HG03565 (cell line): ENCODE results near the gene ARL6IP1.
"Not testable (repeated sequence)": the region's sequence is repeated elsewhere in the genome, so short reads cannot be mapped to it uniquely, and the experiment has no call there.

Experiments used
- ATAC-seq: cut with Tn5 transposase; IDR thresholded peaks from one replicate; pipeline ENCODE4 v1.9.1; 2021; ENCODE audit warnings: mild to moderate bottlenecking, moderate library complexity; ENCODE audit not compliant: unreplicated experiment

Gene ARL6IP1

DNA sequence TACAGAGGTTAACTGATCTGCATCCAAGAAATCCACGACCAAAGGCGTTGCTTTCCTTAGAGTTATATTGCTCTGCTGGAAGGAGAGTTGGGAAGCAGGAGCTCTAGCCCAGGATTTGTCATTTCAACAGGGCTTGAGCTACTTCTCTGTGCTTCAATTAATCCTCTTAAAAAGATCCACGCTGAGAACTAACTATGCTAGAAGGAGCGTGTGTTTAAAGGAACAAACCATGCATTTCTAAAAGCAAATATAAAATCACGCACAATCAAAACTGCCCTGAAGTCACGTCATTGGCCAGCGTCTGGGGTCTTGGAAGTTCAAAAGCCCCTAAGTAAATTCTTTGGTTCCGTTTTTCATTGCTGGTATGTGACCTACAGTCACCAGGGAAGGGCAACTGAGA is 1.1 kb downstream of the ARL6IP1 start:
- no peak for ATAC-seq

DNA sequence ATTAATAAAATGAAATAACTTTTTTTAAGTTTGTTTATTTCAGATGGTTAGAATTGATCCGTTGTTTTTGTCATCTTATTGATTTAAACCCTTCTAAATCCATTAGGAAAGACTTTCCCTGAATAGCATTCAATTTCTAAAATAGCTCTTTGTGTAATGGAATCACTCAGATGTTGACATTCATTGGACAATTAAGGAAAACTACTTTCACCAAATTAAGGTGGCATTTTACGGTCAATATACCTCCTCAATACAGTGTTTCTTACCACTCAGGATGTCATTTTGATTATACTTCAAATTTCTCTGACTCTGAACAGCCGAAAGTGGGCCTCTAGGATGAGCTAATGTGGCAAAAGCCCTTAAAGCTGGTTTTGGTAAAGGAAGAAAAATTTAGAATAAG is 1.8 kb downstream of the ARL6IP1 start:
- no peak for ATAC-seq

DNA sequence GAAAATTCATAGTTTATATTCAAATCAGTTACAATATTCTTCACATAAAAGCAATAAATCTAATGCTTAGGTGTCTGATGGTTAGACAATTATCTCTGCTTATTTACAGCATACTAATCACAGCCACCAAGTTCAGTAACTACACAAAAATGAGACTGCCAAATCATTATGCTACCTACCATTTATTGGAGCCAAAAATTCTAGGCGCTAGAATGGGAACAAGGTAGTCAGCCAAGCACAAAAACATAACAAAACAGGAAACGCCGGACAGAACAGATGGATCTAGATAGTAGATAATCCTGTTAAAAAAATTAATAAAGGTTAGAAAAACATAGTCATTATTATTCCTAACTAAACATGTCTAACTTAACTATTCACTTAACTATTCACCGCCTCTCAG is 3.6 kb downstream of the ARL6IP1 start:
- no peak for ATAC-seq

DNA sequence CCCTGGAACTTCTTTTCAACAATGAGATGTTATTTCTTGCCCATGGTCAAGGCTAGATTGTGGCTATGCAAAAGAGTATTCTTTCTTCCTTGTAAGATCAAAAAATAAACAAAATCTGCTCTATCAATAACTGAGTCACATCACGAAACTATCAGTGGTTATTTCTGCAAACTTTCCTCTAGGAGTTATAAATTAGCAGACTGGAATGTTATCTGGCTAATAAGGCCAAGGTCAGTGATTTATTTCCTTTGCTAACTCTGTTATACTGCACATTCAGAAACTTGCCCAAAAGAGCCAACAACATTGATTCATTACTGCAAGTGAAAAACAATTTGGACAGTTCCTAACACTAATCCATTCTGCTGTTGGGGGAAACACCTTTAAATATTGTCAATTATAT is 5.0 kb downstream of the ARL6IP1 start:
- ATAC-seq = no peak

DNA sequence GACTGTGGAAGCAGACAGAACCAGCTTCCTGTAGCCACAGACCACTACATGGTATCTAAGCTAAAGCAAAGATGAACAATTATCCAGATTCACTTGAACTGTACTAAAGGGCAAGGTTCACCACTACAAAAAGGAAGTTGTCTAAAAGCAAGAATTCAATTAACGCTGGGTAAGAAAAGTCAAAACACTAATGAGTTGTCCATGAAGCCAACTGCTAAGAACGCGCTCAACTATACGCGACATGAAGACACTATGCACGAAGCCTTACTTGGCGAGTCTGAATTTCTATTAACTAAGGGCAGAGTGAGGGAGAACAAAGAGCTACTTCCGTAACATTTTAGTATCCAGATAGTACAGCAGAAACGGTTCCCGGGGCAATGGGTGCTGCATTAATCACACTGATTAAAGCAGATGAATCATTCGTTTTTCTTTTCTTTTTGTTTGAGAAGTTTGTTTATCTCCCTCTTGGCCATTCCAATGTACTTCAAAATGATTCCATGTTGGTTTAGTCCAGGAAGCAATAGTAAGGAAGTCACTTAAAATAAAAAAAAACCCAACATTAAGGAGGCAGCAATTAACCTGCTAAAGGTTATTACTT is 8.4 kb downstream of the ARL6IP1 start:
- no peak for ATAC-seq

DNA sequence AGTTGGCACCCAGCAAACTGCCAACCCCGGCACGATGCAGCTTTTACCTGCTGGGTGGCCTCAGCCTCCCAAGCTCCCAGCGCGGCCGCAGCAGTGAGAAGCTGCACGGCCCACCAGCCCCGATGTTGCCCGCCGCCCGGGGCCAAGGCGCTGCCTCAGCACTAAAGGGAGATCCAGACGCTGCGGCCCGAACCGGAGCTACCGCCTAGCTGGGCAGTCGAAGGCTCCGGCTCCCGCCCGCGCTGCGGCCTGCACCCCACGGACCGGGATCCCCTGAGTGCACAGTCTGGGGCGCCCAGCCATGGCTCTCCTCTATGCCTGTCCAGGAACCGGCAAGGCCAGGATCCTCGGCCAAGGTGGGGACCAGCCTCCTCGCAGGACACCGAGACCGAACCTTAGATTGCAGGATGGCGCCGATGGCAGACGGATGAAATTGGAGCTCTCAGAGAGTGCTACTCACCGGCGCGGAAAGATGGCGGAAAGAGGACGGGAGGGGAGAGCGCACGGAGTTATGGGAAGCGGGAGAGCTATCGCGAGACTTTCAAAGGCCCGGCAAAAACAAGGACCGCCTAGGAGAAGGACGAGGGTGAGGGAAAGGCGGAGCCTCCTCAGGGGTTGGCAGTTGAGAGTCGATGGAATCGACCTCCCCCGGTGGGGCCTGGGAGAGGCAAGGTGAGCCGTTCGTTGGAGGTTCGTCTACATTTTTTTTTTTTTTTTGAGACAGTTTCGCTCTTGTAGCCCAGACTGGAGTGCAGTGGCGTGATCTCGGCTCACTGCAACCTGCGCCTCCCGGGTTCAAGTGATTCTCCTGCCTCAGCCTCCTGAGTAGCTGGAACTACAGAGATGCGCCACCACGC is 11.3 kb downstream of the ARL6IP1 start, which contains the start of gene RPS15A:
RPS15A (minus strand) TSS at position 485 of the 857 bp plus-strand sequence. CDS start 1,221 bp downstream, outside the sequence.
- ATAC-seq = peak; percentile 81

DNA sequence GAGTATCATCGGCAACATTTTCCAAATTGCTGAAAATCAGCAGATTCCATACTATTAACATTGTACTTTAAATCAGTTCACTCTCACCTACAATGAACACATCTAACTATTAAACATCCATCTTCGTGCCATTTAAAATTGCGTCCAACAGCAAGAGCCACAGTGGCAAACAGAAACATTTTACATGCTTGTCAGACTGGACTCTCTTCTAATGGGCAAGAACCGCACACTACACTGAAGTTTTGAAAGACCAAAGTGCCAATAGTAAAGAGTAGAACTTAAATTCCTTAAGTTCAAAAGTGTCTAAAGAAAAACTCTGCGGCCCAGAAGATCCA is 11.9 kb downstream of the ARL6IP1 start:
- no peak for ATAC-seq

DNA sequence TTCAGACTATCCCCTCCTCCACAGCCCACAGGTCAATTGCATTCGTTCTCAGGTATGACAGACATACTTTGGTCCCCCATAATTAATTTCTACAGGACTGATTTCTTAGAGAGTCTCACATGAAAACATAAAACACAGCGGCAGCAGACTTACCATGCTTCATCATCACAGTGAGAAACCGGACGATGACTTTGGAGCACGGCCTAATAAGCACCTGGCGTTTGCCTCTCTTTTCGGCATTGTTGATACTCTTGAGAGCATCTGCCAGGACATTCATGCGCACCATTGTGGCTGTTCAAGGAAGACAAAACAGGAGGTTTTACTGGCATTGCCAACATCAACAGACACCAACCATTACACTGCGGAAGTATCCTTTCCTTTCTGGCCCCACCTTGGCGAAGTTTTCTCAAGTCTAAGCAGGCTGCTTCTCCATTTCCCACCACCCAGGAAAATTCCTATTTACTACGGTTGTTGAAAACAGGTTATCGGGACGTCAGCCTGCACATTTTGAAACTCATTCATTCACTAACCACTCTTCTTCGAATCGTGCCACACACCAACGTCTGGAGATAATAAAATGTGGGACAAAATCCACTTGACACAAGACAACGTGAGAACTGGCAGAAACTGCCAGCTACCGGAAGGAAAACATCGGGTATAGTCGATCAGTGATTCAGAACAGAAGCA is 12.4 kb downstream of the ARL6IP1 start:
- ATAC-seq = no peak

DNA sequence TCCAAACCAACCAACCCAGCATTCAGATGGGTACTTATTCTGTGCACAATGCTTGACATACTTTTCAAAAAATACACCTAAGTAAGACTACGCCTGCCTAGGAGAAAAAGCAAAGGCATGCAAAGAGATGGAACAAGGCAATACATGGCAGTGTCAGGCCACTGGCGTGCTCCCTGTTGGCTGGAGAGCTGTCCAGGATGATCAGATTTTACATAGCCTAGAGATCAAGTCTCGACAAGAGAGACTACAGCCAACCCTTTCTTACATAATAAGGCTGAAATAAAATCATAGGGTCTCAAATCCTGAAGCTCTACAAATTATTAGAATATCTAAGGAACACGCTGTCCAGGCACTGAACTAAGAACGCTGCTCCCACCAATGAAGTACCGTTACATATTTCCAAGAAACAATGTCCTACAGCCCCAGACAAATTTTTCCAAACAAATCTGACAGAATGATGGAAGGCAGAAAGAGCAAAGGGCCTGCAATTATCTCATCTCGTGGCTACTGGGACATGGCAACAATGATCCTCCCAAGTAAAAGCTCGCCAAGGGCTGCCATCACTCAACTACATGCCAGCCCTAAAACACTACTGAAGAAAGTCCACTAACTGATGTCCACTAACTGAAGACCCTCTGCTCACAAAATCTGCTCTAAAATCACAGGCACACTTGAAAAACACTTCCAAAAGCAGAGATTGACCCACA is 16.3 kb downstream of the ARL6IP1 start:
- ATAC-seq = no peak

DNA sequence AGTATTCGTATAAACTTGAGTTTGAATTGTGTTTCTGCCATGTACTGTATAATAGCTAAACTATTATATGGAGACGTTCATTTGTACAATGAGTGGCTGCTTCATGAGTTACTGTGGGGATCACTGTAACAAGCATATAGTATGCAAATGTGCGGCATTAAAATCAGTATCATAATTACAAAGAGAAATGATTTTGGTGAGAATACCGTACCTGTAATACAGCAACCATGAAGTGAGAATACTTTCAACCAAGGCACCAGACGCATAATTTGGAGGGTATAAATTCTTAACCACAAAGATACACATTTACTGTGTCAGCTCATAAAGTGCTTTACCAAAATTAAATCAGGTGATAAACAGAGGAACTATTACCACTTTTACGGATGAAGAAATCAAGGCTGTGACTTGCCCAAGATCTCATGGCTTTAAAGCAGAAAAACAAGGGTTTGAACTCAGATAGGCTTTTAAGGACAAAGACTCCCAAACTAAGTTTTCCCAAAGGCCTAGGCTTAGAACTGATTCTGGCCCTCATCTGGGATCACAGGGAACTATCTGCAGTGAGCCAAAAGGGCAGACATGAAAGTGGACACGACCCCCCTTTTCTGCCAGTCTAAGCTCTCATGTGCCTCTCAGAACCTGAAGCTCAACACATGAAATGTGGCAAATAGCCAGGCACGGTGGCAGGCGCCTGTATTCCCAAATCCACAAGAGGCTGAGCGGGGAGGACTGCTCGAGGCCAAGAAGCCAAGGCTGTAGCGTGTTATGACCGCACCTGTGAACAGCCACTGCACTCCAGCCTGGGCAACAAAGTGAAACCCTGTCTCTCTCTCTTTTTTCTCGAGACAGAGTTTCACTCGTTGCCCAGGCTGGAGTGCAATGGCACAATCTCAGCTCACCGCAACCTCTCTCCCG is 17.7 kb downstream of the ARL6IP1 start:
- ATAC-seq = no peak

DNA sequence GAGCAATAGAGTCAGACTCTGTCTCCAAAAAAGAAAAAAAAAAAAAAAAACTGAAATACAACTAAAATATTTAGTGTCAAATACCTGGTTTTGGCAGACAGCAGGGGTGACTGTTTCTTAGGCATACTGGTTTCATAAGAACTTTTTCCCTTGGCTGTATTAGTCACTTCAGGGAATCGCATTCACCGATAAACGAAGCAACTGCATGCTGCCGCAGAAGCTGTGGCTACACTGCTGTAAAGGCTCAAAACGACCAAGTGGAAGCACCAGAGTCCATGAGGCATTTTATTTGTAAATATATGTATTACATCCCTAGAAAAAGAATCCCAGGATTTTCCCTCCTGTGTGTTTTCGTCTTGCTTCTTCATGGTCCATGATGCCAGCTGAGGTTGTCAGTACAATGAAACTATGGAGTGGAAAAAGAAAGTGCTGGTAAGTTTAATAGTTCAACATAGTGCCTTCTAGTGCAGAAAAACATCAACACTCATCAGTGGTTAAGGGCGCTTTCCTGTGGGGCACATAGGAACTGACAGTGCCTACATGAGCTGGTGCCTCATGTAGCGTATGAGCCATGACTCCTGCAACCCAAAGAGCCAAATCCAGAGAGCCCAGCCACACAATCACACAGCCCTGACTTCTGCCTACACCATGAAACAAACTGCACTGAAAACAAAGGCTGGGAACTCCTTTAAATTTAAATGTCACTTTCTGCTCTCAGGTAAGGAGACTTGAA is 18.5 kb downstream of the ARL6IP1 start:
- ATAC-seq = no peak

DNA sequence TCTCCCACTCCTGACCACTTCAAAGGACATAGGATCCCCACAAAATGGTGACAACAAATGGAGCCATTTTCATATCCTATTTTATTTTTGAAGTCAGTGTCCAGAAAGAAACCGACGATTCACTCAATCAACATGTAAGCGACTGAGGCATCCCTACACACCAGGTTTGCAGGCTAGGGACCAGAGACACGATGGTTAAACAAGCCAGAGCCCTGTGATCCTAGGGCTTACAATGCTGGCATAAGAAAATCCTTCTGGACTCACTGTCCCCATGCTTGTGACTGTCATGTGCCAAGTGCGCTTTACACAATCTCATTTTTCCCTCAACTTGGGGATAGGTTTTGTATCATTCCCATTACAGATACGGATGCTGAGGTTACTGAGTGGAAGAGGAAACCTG is 20.1 kb downstream of the ARL6IP1 start:
- not testable (repeated sequence) for ATAC-seq

DNA sequence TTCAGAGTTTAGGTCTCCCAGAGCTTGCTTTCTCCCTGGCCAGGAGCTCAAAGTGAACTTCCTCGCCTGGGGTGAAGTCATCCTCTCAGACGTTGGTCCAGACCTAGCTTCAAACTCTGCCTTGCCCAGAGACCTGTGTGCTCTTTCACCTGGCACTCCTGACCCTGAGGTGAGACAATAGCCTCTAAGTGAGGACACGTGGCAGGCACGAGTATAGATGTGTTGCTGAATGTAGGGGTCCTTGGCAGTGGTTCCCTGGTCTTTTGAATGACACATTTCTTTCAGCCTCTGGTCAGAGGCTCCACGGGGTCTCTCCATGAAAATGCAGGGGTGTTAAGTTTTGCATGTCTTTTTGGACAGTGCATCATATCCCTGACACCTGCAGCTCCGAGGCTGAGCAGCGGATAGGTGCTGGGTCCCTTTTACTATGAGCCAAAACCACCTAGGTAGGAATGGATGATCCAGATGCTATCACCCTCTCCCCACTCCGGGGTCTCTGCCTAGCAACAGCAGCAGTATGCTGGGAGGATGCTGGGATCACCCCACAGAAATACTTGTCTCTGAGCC is 20.8 kb downstream of the ARL6IP1 start:
- ATAC-seq = not testable (repeated sequence)

DNA sequence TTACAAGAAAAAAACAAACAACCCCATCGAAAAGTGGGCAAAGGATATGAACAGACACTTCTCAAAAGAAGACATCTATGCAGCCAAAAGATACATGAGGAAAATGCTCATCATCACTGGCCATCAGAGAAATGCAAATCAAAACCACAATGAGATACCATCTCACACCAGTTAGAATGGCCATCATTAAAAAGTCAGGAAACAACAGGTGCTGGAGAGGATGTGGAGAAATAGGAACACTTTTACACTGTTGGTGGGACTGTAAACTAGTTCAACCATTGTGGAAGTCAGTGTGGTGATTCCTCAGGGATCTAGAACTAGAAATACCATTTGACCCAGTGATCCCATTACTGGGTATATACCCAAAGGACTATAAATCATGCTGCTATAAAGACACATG is 23.7 kb downstream of the ARL6IP1 start:
- not testable (repeated sequence) for ATAC-seq

DNA sequence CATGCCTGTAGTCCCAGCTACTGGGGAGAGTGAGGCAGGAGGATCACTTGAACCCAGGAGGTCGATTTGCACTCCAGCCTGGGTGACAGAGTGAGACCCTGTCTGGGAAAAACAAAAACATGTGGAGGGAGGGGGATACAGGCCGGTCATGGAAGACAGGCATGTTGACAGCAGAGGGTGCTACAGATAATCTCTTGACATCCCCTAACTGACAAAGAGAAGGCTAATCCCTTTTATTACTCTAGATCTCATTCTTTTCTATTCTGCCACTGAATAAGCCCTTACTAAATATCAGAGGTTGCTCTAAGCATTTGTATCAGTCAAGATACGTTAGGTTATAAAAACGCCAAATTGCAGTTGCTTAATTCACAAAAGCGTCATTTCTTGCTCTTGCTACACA is 25.0 kb downstream of the ARL6IP1 start:
- ATAC-seq = not testable (repeated sequence)

DNA sequence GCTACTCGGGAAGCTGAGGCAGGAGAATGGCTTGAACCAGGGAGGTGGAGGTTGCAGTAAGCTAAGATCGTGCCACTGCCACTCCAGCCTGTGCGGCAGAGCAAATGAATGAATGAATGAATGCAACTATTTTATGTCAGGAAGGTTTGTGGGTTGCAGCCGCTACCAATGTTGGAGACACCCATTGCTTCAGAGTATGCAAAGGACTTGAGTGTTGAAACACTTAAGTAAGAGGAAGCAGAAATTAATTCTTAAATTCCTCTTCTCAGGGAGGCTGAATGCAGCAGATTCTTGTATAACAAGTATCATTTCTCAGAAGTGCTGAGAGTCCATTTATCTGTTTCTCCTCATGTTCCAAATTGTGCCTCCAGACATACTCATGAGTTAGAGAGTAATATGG is 26.7 kb downstream of the ARL6IP1 start:
- ATAC-seq = not testable (repeated sequence)

DNA sequence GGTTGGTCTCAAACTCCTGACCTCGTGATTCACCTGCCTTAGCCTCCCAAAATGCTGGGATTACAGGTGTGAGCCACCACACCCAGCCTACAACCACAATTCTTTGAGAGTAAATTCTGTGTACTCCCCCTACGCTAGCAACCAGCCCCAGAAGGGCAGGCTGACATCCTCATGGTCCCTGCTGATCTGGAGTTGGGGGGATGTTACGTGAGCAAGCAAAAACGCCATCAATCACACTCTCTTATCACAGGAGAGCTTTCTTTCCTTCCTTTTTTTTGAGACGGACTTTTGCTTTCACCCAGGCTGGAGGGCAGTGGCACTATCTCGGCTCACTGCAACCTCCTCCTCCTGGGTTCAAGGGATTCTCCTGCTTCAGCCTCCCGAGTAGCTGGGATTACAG is 29.2 kb downstream of the ARL6IP1 start:
- not testable (repeated sequence) for ATAC-seq

DNA sequence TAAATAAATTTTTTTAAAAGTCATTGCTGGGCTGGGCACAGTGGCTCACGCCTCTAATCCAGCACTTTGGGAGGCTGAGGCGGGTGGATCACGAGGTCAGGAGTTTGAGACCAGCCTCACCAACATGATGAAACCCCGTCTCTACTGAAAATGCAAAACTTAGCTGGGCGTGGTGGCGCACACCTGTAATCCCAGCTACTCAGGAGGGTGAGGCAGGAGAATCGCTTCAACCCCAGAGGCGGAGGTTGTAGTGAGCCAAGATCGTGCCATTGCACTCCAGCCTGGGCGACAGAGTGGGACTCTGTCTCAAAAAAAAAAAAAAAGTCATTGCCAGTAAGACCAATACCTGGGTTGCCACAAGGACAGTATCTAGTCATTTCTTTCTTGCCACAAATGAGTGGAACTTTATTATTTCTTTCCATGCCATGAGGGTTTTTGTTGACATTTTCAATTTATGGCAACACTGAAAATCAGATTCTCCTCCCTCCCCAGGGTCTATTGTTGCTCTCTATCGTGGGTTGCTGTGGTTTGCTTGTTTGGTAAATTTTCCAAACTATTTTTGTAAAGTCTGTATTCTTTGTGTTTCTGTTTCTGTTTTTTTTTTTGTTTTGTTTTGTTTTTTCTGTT is 30.9 kb downstream of the ARL6IP1 start:
- not testable (repeated sequence) for ATAC-seq

DNA sequence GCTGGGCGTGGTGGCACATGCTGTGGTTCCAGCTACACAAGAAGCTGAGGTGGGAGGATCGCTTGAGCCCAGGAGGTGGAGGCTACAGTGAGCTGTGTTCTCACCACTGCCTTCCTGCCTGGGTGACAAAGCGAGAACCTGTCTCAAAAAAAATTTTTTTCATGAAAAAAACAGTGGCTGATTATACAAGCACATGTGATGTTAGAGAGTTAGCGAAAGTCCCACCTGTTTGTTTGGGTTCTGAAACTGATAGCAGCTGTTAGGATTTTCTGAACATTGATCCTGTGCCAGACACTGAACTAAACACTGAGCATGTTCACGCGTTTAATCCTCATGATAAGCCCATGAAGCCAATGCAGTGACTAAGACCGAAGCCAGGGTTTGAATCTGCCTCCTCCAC is 34.1 kb downstream of the ARL6IP1 start:
- peak; percentile 56 for ATAC-seq
